GM21360 (cell line): ENCODE data around the gene MUC4.
"Not testable (repeated sequence)": the region's sequence is repeated elsewhere in the genome, so short reads cannot be mapped to it uniquely, and the experiment has no call there.

Source experiments
- ATAC-seq: cut with Tn5 transposase; IDR thresholded peaks from one replicate; pipeline ENCODE4 v1.9.1; 2021; ENCODE audit warnings: mild to moderate bottlenecking, moderate library complexity; ENCODE audit not compliant: unreplicated experiment

MUC4 gene

GRCh38 chr3:195785781-195786405, 25.8 kb downstream of the MUC4 start:
- ATAC-seq = not testable (repeated sequence)

GRCh38 chr3:195784031-195784430, 27.7 kb downstream of the MUC4 start:
- not testable (repeated sequence) for ATAC-seq

- not testable (repeated sequence) for ATAC-seq
These were observed 30.5 kb downstream of the MUC4 start for GRCh38 chr3:195781236-195781635.

- no peak for ATAC-seq
These were observed 33.8 kb downstream of the MUC4 start for GRCh38 chr3:195777975-195778374.

GRCh38 chr3:195774917-195775316, 36.8 kb downstream of the MUC4 start:
- ATAC-seq = no peak

- no peak for ATAC-seq
These were observed 37.7 kb downstream of the MUC4 start for GRCh38 chr3:195773956-195774537.

GRCh38 chr3:195771646-195772300, 40.0 kb downstream of the MUC4 start:
- ATAC-seq = no peak

- not testable (repeated sequence) for ATAC-seq
These were observed 40.7 kb downstream of the MUC4 start for GRCh38 chr3:195770841-195771645.

GRCh38 chr3:195770081-195770840, 41.5 kb downstream of the MUC4 start:
- no peak for ATAC-seq

- ATAC-seq = no peak
These were observed 42.2 kb downstream of the MUC4 start for GRCh38 chr3:195769551-195769950.

- ATAC-seq = no peak
These were observed 42.9 kb downstream of the MUC4 start for GRCh38 chr3:195768831-195769303.

- no peak for ATAC-seq
These were observed 43.3 kb downstream of the MUC4 start for GRCh38 chr3:195768414-195768813.

- ATAC-seq = no peak
These were observed 43.9 kb downstream of the MUC4 start for GRCh38 chr3:195767792-195768191.

- ATAC-seq = no peak
These were observed 45.1 kb downstream of the MUC4 start for GRCh38 chr3:195766671-195767070.

GRCh38 chr3:195764961-195765706, 46.6 kb downstream of the MUC4 start:
- ATAC-seq = no peak

- ATAC-seq = no peak
These were observed 47.6 kb downstream of the MUC4 start for GRCh38 chr3:195763843-195764825.

GRCh38 chr3:195763076-195763830, 48.5 kb downstream of the MUC4 start:
- ATAC-seq = no peak

- ATAC-seq = no peak
These were observed 49.1 kb downstream of the MUC4 start for GRCh38 chr3:195762611-195763010.
